GM23248 (cell line): ENCODE data around the gene KLHDC3.

ENCODE experiments used
- EZH2 ChIP-seq: fragments of 200-600 bp; sonication (generic); IDR thresholded peaks from 2 replicates; pipeline ENCODE4 v1.6.1; 2018; ENCODE audit warnings: antibody characterized with exemption, mild to moderate bottlenecking; ENCODE audit not compliant: insufficient read depth, poor library complexity, severe bottlenecking
- EZH2phosphoT487 ChIP-seq: fragments of 200-600 bp; sonication (generic); IDR thresholded peaks from 2 replicates; pipeline ENCODE4 v1.6.1; 2018; ENCODE audit warnings: antibody characterized with exemption, moderate library complexity, mild to moderate bottlenecking, low read depth; ENCODE audit not compliant: insufficient read depth

DNA sequence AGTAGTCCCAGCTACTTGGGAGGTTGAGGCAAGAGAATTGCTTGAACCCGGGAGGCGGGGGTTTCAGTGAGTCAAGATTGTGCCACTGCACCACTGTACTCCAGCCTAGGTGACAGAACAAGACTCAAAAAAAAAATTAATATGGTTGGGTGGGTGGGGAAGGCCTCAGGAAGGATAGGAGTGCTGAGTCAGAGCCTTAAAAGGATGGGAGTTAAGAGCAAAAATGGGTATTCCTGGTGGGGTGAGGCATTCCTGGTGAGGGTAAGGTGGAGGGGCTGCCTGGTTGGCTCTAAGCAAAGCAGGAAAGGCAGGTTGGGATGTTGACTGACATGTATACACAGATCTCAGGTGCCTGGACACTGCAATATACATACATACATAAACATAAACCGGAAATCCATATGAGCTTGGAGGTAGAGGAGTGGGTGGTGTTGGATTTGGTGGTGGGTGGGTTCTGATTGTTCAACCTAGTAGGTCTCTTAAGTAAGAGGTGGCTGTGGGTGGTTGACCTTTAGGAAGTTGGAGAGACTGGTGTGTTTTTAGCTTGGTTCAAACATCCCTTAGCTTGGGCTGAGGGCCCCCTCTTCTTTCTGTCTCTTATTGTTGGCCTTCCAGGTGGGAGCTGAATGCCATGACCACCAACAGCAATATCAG is 6.1 kb downstream of the KLHDC3 start:
- TF ChIP-seq EZH2: no peak
- no peak for TF ChIP-seq EZH2phosphoT487
